Thoracic aorta (tissue), 2 donors: Measurements from ENCODE around the gene CD300C. TPM values are rescaled to one million over a fixed set of nuclear protein-coding genes. Genes with fewer than 3 reads are reported as not detected.
A peak's percentile ranks its signal among the peaks of the same experiment; 100 is the strongest.
"Not testable (repeated sequence)": the region's sequence is repeated elsewhere in the genome, so short reads cannot be mapped to it uniquely, and the experiment has no call there.

Source experiments
- ATAC-seq: fragments of 150-250 bp; one replicate; pipeline ENCODE4 v1.8.0; 2017; ENCODE audit warnings: low read depth; ENCODE audit not compliant: insufficient number of reproducible peaks, low FRiP score
- DNase-seq: peaks from one replicate; pipeline ENCODE4 v3.0.0-alpha.2; 2020; ENCODE audit warnings: low spot score
- H3K27ac ChIP-seq, 2 donors: fragments of 200-600 bp; sonication (generic); 1 replicate in 1 of 2; 2 replicates in 1 of 2; pipeline ENCODE4 v1.5.1; 2016; ENCODE audit warnings: mild to moderate bottlenecking in 2 of 2, moderate library complexity in 2 of 2
- H3K27me3 ChIP-seq: fragments of 200-600 bp; sonication (generic); replicated peaks from 2 replicates; pipeline ENCODE4 v1.6.0; 2016; ENCODE audit warnings: mild to moderate bottlenecking; ENCODE audit not compliant: insufficient read depth
- H3K36me3 ChIP-seq: fragments of 200-600 bp; sonication (generic); one replicate; pipeline ENCODE4 v1.5.1; 2016
- H3K4me1 ChIP-seq, 2 donors: fragments of 200-600 bp; sonication (generic); 1 replicate in 1 of 2; 2 replicates in 1 of 2; pipeline versions ENCODE4 v1.5.1 to v1.6.0; 2016; ENCODE audit warnings: low read depth in 2 of 2, mild to moderate bottlenecking in 1 of 2; ENCODE audit not compliant: control insufficient read depth in 1 of 2
- H3K4me3 ChIP-seq: fragments of 200-600 bp; sonication (generic); 2 replicates; pipeline ENCODE4 v1.5.1; 2016; ENCODE audit warnings: mild to moderate bottlenecking
- H3K9me3 ChIP-seq: fragments of 200-600 bp; sonication (generic); 2 replicates; pipeline ENCODE4 v1.5.1; 2016
- total RNA-seq, 2 donors: library from RNA; depleted of rRNA; stranded (reverse); fragments of >200 nt; gene quantifications; one replicate each; pipeline versions ENCODE4 v1.1.0 to v1.2.3, GENCODE V29; 2016
- TF ChIP-seq, protein P1 (sequence below): fragments of 200-600 bp; sonication (generic); IDR thresholded peaks from one replicate; pipeline ENCODE4 v1.5.1; 2019; ENCODE audit warnings: antibody characterized with exemption

CD300C gene
- total RNA-seq, 2 donors from 2014 or later: 2.5 to 4.3 TPM

DNA sequence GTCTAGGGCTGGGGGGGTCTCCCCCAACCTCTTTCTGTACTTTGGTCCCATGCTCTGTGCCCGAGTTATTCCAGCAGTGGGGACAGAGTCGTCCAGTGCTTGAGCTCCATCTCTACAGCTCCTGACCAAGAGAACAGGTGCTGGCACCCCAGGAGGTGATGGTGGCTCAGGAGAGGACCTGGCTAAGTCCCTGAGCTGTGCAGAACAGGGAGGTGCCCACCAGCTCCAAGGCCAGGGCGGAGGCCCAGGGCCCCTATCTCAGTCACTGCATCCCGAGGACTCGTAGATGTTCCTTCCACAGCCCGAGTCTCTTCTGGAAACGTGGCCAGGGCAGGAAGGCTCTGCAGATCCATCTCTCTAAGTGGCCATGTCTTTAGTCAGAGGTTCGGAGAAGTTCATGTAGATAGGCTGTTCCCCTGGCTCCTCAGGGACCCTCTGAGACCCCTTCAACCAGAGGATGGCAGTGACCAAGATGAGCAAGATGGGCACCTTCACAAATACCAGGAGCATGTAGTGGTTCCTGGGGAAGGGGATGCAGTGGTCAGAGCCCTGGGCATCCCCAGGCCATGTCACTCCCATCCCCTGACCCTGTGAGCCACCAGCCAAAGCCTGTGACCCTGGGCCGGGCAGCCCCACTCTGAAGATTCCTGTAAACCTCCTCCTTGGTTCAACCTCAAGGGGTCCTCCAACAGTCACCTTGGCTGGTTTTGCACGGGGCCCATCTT is 23.4 kb downstream of the CD300C start:
- Histone ChIP-seq H3K9me3 (no peaks in the 10 kb centered on the region), H3K27ac (no peak overlapping the region), H3K4me1 (no peaks in the 10 kb centered on the region), H3K27me3 (no peaks in the 10 kb centered on the region), H3K4me3 (no peak overlapping the region), H3K36me3 (no peaks in the 10 kb centered on the region)
- no peak for DNase-seq
- no peak for ATAC-seq
- TF ChIP-seq, protein P1, sequence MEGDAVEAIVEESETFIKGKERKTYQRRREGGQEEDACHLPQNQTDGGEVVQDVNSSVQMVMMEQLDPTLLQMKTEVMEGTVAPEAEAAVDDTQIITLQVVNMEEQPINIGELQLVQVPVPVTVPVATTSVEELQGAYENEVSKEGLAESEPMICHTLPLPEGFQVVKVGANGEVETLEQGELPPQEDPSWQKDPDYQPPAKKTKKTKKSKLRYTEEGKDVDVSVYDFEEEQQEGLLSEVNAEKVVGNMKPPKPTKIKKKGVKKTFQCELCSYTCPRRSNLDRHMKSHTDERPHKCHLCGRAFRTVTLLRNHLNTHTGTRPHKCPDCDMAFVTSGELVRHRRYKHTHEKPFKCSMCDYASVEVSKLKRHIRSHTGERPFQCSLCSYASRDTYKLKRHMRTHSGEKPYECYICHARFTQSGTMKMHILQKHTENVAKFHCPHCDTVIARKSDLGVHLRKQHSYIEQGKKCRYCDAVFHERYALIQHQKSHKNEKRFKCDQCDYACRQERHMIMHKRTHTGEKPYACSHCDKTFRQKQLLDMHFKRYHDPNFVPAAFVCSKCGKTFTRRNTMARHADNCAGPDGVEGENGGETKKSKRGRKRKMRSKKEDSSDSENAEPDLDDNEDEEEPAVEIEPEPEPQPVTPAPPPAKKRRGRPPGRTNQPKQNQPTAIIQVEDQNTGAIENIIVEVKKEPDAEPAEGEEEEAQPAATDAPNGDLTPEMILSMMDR: no peak

DNA sequence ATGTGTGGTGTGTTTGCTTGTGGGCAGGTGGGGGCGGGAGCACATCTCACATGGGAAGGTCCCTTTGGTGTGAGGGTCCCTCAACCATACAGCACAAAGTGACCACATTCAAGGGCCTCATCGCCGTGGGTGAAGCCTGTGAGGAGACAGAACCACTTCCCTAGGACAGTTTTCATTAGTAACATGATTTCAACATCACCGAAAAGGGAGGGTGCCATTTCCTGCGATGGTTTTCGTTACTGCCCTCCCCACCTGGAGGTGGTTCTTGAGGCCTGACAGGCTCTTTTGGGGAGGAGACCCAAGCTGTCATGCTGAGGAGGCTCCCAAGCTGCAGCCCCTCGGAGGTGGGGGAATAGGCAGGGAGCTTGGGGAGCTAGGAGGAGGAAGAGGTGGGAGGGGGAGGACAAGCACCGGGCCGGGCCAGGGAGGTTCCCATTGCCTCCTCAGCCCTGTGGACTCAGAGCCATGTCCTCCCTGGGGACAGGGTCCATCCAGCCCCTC is 24.2 kb downstream of the CD300C start:
- H3K27ac ChIP-seq: peak overlapping the region in 1 of 2 donors; percentile 67
- H3K4me1 ChIP-seq: no peaks in the 10 kb centered on the region
- TF ChIP-seq, protein P1: no peak
- DNase-seq (no peak), ATAC-seq (no peak)
- H3K27me3 ChIP-seq: no peaks in the 10 kb centered on the region
- H3K4me3 ChIP-seq: no peak overlapping the region
- H3K36me3 ChIP-seq: no peaks in the 10 kb centered on the region
- no peaks in the 10 kb centered on the region for H3K9me3 ChIP-seq

DNA sequence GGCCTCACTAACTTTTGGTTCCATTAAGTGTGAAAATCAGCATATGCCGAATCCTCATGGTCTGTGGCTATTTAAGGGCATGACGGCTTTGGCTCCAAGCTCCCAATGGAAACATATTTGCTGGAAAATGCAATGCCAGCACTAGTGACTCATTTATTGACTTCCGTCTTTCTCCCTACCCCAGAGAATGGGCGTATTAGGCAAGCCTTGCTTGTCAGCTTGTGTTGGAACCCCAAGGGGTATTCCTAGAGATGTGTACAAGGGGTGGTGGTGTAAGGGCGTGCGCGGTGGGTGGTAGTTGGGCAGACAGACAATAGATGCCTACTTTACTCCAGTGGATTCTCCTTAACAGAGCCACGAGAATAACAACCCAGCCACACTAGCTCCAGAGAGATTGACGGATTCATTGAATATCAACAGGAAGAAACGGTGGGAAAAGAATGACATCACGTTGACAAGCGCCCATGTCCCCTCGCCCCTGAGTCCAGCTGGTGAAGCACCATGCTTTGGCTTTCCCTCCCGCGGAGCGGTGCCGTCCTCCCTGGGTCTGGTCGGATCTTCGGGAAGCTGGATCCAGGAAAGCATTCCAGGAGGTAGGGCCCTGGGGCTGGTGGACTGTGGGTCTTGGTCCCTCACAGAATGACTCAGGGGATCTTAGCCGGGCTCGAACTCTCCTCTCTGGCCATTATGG is 25.0 kb downstream of the CD300C start:
- Histone ChIP-seq H3K9me3 (no peaks in the 10 kb centered on the region), H3K27me3 (no peaks in the 10 kb centered on the region), H3K4me1 (no peaks in the 10 kb centered on the region), H3K4me3 (peak overlapping the region; percentile 8), H3K27ac (peak overlapping the region; percentile 34 to 67), H3K36me3 (no peaks in the 10 kb centered on the region)
- ATAC-seq (no peak), DNase-seq (no peak)
- TF ChIP-seq, protein P1: no peak

DNA sequence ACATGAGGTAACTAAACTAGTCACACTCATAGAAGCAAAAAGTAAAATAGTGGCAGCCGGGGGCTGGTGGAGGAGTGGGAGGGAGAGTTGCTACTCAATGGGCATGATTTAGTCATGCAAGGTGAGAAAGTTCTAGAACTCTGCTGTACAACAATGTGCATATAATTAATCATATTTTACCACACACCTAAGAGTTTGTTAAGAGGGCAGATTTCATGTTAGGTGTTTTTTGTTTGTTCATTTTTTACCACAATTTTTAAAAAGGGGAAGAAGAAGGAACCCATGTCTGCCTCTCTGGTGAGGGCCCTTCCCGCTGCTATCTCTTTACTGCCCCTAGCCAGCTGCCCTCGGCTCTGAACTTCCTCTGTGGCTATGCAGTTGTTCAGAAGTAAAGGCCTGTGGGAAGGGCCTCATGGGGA is 25.9 kb downstream of the CD300C start:
- Histone ChIP-seq H3K9me3 (no peaks in the 10 kb centered on the region), H3K4me1 (no peaks in the 10 kb centered on the region), H3K36me3 (no peaks in the 10 kb centered on the region), H3K27me3 (no peaks in the 10 kb centered on the region), H3K27ac (peak overlapping the region in 1 of 2 donors; percentile 67), H3K4me3 (no peak overlapping the region)
- TF ChIP-seq, protein P1: no peak
- no peak for ATAC-seq
- no peak for DNase-seq

DNA sequence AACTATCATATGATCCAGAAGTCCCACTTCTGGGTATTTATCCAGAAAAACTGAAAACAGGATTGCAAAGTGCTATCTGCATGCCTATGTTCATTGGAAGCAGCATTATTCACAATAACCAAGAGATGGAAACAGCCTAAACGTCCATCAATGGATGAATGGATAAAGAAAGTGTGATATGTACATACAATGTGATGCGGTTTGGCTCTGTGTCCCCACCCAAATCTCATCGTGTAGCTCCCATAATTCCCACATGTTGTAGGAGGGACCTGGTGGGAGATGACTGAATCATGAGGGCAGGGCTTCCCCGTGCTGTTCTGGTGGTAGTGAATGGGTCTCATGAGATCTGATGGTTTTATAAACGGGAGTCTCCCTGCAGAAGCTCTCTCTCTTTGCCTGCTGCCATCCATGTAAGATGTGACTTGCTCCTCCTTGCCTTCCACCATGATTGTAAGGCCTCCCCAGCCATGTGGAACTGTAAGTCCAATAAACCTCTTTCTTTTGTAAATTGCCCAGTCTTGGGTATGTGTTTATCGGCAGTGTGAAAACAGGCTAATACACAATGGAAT is 27.4 kb downstream of the CD300C start:
- ATAC-seq, DNase-seq, H3K36me3 ChIP-seq, H3K4me1 ChIP-seq, H3K27me3 ChIP-seq, H3K9me3 ChIP-seq, H3K27ac ChIP-seq, H3K4me3 ChIP-seq: not testable (repeated sequence)
